Osteoblast (primary cell): ENCODE results near the gene GBX1. TPM values are rescaled to one million over a fixed set of nuclear protein-coding genes. Genes with fewer than 3 reads are reported as not detected.
A peak's percentile ranks its signal among the peaks of the same experiment; 100 is the strongest.

ENCODE experiments used
- DNase-seq: peaks from one replicate; pipeline ENCODE4 v3.0.0; 2011; ENCODE audit warnings: low spot score, mixed read lengths; ENCODE audit not compliant: insufficient read length; ENCODE audit errors: missing footprints
- H2AFZ ChIP-seq: 2 replicates; pipeline ENCODE4 v1.6.0; 2011; ENCODE audit warnings: mild to moderate bottlenecking, low read length
- H3K27ac ChIP-seq: 2 replicates; pipeline ENCODE4 v1.5.1; 2011; ENCODE audit warnings: mild to moderate bottlenecking, low read depth, low read length, moderate library complexity
- H3K27me3 ChIP-seq: 2 replicates; pipeline ENCODE4 v1.6.0; 2012; ENCODE audit warnings: mild to moderate bottlenecking, control low read depth, inconsistent platforms, low read length, moderate library complexity; ENCODE audit not compliant: insufficient read depth
- H3K36me3 ChIP-seq: 2 replicates; pipeline ENCODE4 v1.5.1; 2011; ENCODE audit warnings: mild to moderate bottlenecking, low read length, control low read depth, moderate library complexity; ENCODE audit not compliant: insufficient read depth
- H3K4me1 ChIP-seq: 2 replicates; pipeline ENCODE4 v1.5.1; 2011; ENCODE audit warnings: mild to moderate bottlenecking, low read length, control low read depth, moderate library complexity; ENCODE audit not compliant: insufficient read depth
- H3K4me2 ChIP-seq: 2 replicates; pipeline ENCODE4 v1.6.0; 2011; ENCODE audit warnings: mild to moderate bottlenecking, low read length; ENCODE audit not compliant: insufficient read depth
- H3K4me3 ChIP-seq: fragments of 200-600 bp; sonication (generic); 3 replicates; pipeline ENCODE4 v1.5.1; 2012; ENCODE audit warnings: mild to moderate bottlenecking, low read length, inconsistent platforms; ENCODE audit not compliant: insufficient read depth
- H3K79me2 ChIP-seq: 2 replicates; pipeline ENCODE4 v1.6.0; 2012; ENCODE audit warnings: mild to moderate bottlenecking, low read length, control low read depth, inconsistent platforms; ENCODE audit not compliant: insufficient read depth
- H3K9me3 ChIP-seq: 2 replicates; pipeline ENCODE4 v1.5.1; 2011; ENCODE audit warnings: low read depth, low read length, control low read depth
- H4K20me1 ChIP-seq: 2 replicates; pipeline ENCODE4 v1.6.0; 2012; ENCODE audit warnings: mild to moderate bottlenecking, low read length, control low read depth; ENCODE audit not compliant: insufficient read depth
- CTCF ChIP-seq: IDR thresholded peaks from 2 replicates; pipeline ENCODE4 v1.5.1; 2011; ENCODE audit warnings: mild to moderate bottlenecking, low read depth, low read length, moderate library complexity; ENCODE audit errors: extremely low read depth
- total RNA-seq: library from RNA; depleted of rRNA; stranded (reverse); fragments of >200 nt; gene quantifications from 2 replicates; pipeline ENCODE4 v1.2.3, GENCODE V29; 2012

GBX1 gene
- total RNA-seq, 1 donor: not detected

- H2AFZ ChIP-seq: no peak overlapping the region
- H3K27ac ChIP-seq: no peak overlapping the region
- H3K4me2 ChIP-seq: no peak overlapping the region
- no peaks in the 10 kb centered on the region for H3K79me2 ChIP-seq
- peak; percentile 63 for DNase-seq
- H3K27me3 ChIP-seq: peaks cover 52% of the 10 kb centered on the region
- no peaks in the 10 kb centered on the region for H3K9me3 ChIP-seq
- H4K20me1 ChIP-seq: no peaks in the 10 kb centered on the region
- no peak overlapping the region for H3K4me3 ChIP-seq
- H3K36me3 ChIP-seq: no peaks in the 10 kb centered on the region
- no peak for TF ChIP-seq CTCF
- H3K4me1 ChIP-seq: no peaks in the 10 kb centered on the region
Measured at GRCh38 chr7:151198945-151199848, 31.7 kb upstream of the GBX1 start.

GRCh38 chr7:151197932-151198331, 30.4 kb upstream of the GBX1 start:
- Histone ChIP-seq H3K9me3 (no peaks in the 10 kb centered on the region), H3K4me3 (no peak overlapping the region), H3K36me3 (no peaks in the 10 kb centered on the region), H4K20me1 (no peaks in the 10 kb centered on the region), H3K79me2 (no peaks in the 10 kb centered on the region), H3K4me1 (no peaks in the 10 kb centered on the region), H2AFZ (no peak overlapping the region), H3K27ac (no peak overlapping the region), H3K27me3 (peaks cover 44% of the 10 kb centered on the region), H3K4me2 (no peak overlapping the region)
- no peak for TF ChIP-seq CTCF
- peak; percentile 25 for DNase-seq

GRCh38 chr7:151195616-151196450, 28.3 kb upstream of the GBX1 start:
- no peaks in the 10 kb centered on the region for H4K20me1 ChIP-seq
- H3K27me3 ChIP-seq: peaks cover 29% of the 10 kb centered on the region
- H3K27ac ChIP-seq: no peak overlapping the region
- no peak for TF ChIP-seq CTCF
- no peaks in the 10 kb centered on the region for H3K9me3 ChIP-seq
- H3K79me2 ChIP-seq: no peaks in the 10 kb centered on the region
- H2AFZ ChIP-seq: no peak overlapping the region
- H3K36me3 ChIP-seq: no peaks in the 10 kb centered on the region
- DNase-seq: peak; percentile 85
- H3K4me2 ChIP-seq: no peak overlapping the region
- H3K4me3 ChIP-seq: no peak overlapping the region
- H3K4me1 ChIP-seq: no peaks in the 10 kb centered on the region

- peaks cover 37% of the 10 kb centered on the region for H3K27me3 ChIP-seq
Measured at GRCh38 chr7:151194188-151194587, 26.7 kb upstream of the GBX1 start.

More at GRCh38 chr7:151194188-151194587, 26.7 kb upstream of the GBX1 start:
- Histone ChIP-seq H3K9me3 (no peaks in the 10 kb centered on the region), H3K27ac (no peak overlapping the region), H3K4me2 (no peak overlapping the region), H3K79me2 (no peaks in the 10 kb centered on the region), H3K36me3 (no peaks in the 10 kb centered on the region), H4K20me1 (no peaks in the 10 kb centered on the region), H3K4me3 (no peak overlapping the region), H2AFZ (no peak overlapping the region), H3K4me1 (no peaks in the 10 kb centered on the region)
- DNase-seq: peak; percentile 49
- TF ChIP-seq CTCF: no peak
